ENCODE results near the gene CATSPER4.

- no peak for TF ChIP-seq YEATS4 (CRISPR knock-in tag; IDR thresholded peaks at IDR 0.05; ENCODE audit: borderline replicate concordance)
- no peak for TF ChIP-seq RFX5 (IDR thresholded peaks at IDR 0.05; ENCODE audit: low read depth, low read length)
- TF ChIP-seq EZH2 (conservative IDR thresholded peaks at IDR 0.05; ENCODE audit: low read depth, low read length), result no peak
- no peak for TF ChIP-seq SETDB1 (CRISPR knock-in tag; IDR thresholded peaks at IDR 0.05; ENCODE audit: borderline replicate concordance)
- no peak for TF ChIP-seq CTCF (CRISPR knock-in tag; IDR thresholded peaks at IDR 0.05)
- no peak for TF ChIP-seq ZBTB38 (CRISPR knock-in tag; IDR thresholded peaks at IDR 0.05)
- TF ChIP-seq ZNF335 (CRISPR knock-in tag; IDR thresholded peaks at IDR 0.05), result no peak
- TF ChIP-seq TAF1 (CRISPR knock-in tag; IDR thresholded peaks at IDR 0.05), result no peak
- TF ChIP-seq, protein P1, sequence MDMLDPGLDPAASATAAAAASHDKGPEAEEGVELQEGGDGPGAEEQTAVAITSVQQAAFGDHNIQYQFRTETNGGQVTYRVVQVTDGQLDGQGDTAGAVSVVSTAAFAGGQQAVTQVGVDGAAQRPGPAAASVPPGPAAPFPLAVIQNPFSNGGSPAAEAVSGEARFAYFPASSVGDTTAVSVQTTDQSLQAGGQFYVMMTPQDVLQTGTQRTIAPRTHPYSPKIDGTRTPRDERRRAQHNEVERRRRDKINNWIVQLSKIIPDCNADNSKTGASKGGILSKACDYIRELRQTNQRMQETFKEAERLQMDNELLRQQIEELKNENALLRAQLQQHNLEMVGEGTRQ (IDR thresholded peaks at IDR 0.05; ENCODE audit: low read depth, low read length), result no peak
- TF ChIP-seq, protein P1 (CRISPR knock-in tag; IDR thresholded peaks at IDR 0.05; ENCODE audit: borderline replicate concordance), result no peak
- no peak for TF ChIP-seq MXD4 (CRISPR knock-in tag; IDR thresholded peaks at IDR 0.05)
- TF ChIP-seq, protein P2, sequence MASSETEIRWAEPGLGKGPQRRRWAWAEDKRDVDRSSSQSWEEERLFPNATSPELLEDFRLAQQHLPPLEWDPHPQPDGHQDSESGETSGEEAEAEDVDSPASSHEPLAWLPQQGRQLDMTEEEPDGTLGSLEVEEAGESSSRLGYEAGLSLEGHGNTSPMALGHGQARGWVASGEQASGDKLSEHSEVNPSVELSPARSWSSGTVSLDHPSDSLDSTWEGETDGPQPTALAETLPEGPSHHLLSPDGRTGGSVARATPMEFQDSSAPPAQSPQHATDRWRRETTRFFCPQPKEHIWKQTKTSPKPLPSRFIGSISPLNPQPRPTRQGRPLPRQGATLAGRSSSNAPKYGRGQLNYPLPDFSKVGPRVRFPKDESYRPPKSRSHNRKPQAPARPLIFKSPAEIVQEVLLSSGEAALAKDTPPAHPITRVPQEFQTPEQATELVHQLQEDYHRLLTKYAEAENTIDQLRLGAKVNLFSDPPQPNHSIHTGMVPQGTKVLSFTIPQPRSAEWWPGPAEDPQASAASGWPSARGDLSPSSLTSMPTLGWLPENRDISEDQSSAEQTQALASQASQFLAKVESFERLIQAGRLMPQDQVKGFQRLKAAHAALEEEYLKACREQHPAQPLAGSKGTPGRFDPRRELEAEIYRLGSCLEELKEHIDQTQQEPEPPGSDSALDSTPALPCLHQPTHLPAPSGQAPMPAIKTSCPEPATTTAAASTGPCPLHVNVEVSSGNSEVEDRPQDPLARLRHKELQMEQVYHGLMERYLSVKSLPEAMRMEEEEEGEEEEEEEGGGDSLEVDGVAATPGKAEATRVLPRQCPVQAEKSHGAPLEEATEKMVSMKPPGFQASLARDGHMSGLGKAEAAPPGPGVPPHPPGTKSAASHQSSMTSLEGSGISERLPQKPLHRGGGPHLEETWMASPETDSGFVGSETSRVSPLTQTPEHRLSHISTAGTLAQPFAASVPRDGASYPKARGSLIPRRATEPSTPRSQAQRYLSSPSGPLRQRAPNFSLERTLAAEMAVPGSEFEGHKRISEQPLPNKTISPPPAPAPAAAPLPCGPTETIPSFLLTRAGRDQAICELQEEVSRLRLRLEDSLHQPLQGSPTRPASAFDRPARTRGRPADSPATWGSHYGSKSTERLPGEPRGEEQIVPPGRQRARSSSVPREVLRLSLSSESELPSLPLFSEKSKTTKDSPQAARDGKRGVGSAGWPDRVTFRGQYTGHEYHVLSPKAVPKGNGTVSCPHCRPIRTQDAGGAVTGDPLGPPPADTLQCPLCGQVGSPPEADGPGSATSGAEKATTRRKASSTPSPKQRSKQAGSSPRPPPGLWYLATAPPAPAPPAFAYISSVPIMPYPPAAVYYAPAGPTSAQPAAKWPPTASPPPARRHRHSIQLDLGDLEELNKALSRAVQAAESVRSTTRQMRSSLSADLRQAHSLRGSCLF (CRISPR knock-in tag; IDR thresholded peaks at IDR 0.05; ENCODE audit: borderline replicate concordance), result no peak
- no peak for TF ChIP-seq ZNF513 (CRISPR knock-in tag; conservative IDR thresholded peaks at IDR 0.05)
- no peak for TF ChIP-seq EP300 (IDR thresholded peaks at IDR 0.05; ENCODE audit: low read depth in 2 of 2, low read length in 2 of 2)
- TF ChIP-seq EP300 (CRISPR knock-in tag; IDR thresholded peaks at IDR 0.05; ENCODE audit: borderline replicate concordance), result no peak
- TF ChIP-seq TCF12 (IDR thresholded peaks at IDR 0.05), result no peak
- no peak for TF ChIP-seq TCF12 (CRISPR knock-in tag; IDR thresholded peaks at IDR 0.05)
These were observed 23.0 kb downstream of the CATSPER4 start for GRCh38 chr1:26213335-26213905.
